ENCODE measurements around the gene TMEM51. TPM values are rescaled to one million over a fixed set of nuclear protein-coding genes. Genes with fewer than 3 reads are reported as not detected.

The TMEM51 gene
- total RNA-seq, 4 donors from 2014 or later = 6.4 to 12.2 (median 10.6) TPM

GRCh38 chr1:15184436-15185241 lies 31.1 kb downstream of the TMEM51 start:
- no peaks in the 10 kb centered on the region for H3K9me3 ChIP-seq
- 92% methylated on average over 8 of the region's 8 CpGs for WGBS
- no peak for DNase-seq (ENCODE audit: low spot score in 2 of 2)
- TF ChIP-seq, protein P1, sequence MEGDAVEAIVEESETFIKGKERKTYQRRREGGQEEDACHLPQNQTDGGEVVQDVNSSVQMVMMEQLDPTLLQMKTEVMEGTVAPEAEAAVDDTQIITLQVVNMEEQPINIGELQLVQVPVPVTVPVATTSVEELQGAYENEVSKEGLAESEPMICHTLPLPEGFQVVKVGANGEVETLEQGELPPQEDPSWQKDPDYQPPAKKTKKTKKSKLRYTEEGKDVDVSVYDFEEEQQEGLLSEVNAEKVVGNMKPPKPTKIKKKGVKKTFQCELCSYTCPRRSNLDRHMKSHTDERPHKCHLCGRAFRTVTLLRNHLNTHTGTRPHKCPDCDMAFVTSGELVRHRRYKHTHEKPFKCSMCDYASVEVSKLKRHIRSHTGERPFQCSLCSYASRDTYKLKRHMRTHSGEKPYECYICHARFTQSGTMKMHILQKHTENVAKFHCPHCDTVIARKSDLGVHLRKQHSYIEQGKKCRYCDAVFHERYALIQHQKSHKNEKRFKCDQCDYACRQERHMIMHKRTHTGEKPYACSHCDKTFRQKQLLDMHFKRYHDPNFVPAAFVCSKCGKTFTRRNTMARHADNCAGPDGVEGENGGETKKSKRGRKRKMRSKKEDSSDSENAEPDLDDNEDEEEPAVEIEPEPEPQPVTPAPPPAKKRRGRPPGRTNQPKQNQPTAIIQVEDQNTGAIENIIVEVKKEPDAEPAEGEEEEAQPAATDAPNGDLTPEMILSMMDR (IDR thresholded peaks at IDR 0.05) = no peak
- TF ChIP-seq POLR2A (IDR thresholded peaks at IDR 0.05) = no peak
- no peak for TF ChIP-seq POLR2AphosphoS5 (IDR thresholded peaks at IDR 0.05)
- TF ChIP-seq EP300 (IDR thresholded peaks at IDR 0.05) = no peak
- H3K27me3 ChIP-seq = no peaks in the 10 kb centered on the region
- H3K4me1 ChIP-seq = peaks cover 17% of the 10 kb centered on the region
- no peak overlapping the region for H3K4me3 ChIP-seq
- H3K27ac ChIP-seq = no peak overlapping the region
- no peaks in the 10 kb centered on the region for H3K36me3 ChIP-seq

DNA sequence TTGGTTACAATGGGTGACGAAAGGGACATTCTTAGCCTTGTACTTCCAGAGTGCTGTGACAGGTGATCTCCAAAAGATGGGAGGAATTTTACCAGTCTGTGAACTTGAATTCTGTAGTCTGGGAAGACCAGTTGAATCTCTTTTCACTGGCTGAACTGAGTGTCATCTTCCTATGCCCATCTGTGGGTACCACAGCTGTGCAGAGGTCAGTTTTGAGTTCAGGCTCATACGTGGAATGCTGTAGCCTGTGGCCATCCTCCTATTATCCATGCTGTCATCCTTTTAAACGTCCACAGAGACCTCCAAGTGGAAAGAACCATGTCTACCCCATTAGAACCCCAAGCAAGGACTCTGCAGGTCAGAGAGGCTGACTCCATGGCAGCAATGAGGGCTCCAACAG lies 32.1 kb downstream of the TMEM51 start:
- Histone ChIP-seq H3K4me3 (no peak overlapping the region), H3K36me3 (no peaks in the 10 kb centered on the region), H3K27ac (no peak overlapping the region), H3K4me1 (peaks cover 7% of the 10 kb centered on the region), H3K9me3 (no peaks in the 10 kb centered on the region), H3K27me3 (no peaks in the 10 kb centered on the region)
- no peak for DNase-seq (ENCODE audit: low spot score in 2 of 2)
- TF ChIP-seq, protein P1 (IDR thresholded peaks at IDR 0.05) = no peak
- no peak for TF ChIP-seq POLR2AphosphoS5 (IDR thresholded peaks at IDR 0.05)
- TF ChIP-seq EP300 (IDR thresholded peaks at IDR 0.05) = no peak
- no peak for TF ChIP-seq POLR2A (IDR thresholded peaks at IDR 0.05)
- WGBS = 80% methylated on average over 2 of the region's 3 CpGs

GRCh38 chr1:15186073-15186845 lies 32.7 kb downstream of the TMEM51 start:
- TF ChIP-seq POLR2AphosphoS5 (IDR thresholded peaks at IDR 0.05) (no peak), POLR2A (IDR thresholded peaks at IDR 0.05) (no peak), EP300 (IDR thresholded peaks at IDR 0.05) (no peak)
- TF ChIP-seq, protein P1 (IDR thresholded peaks at IDR 0.05) = no peak
- H3K9me3 ChIP-seq = no peaks in the 10 kb centered on the region
- 96% methylated on average over 6 of the region's 6 CpGs for WGBS
- DNase-seq (ENCODE audit: low spot score in 2 of 2) = no peak
- H3K36me3 ChIP-seq = no peaks in the 10 kb centered on the region
- no peak overlapping the region for H3K27ac ChIP-seq
- no peak overlapping the region for H3K4me3 ChIP-seq
- peaks cover 1% of the 10 kb centered on the region for H3K4me1 ChIP-seq
- no peaks in the 10 kb centered on the region for H3K27me3 ChIP-seq

- Histone ChIP-seq H3K36me3 (no peaks in the 10 kb centered on the region), H3K4me1 (no peaks in the 10 kb centered on the region), H3K4me3 (no peak overlapping the region), H3K27me3 (no peaks in the 10 kb centered on the region), H3K9me3 (no peaks in the 10 kb centered on the region), H3K27ac (no peak overlapping the region)
- TF ChIP-seq EP300 (IDR thresholded peaks at IDR 0.05) (no peak), POLR2AphosphoS5 (IDR thresholded peaks at IDR 0.05) (no peak), POLR2A (IDR thresholded peaks at IDR 0.05) (no peak)
- TF ChIP-seq, protein P1 (IDR thresholded peaks at IDR 0.05) = no peak
- DNase-seq (ENCODE audit: low spot score in 2 of 2) = no peak
- WGBS = 77% methylated on average over 5 of the region's 6 CpGs
Observed at GRCh38 chr1:15186846-15187151, 33.3 kb downstream of the TMEM51 start.
